Activated CD4-positive, CD25-positive, alpha-beta regulatory T cell treated with anti-CD3 and anti-CD28 coated beads, Interleukin-2, amount 50 U/mL, for 72 hours (primary cell): ENCODE measurements around the gene CABP5.

Experiments
- DNase-seq: peaks from one replicate; pipeline ENCODE4 v3.0.0; 2021

Gene CABP5

GRCh38 chr19:48029431-48029830 is 14.4 kb downstream of the CABP5 start:
- DNase-seq = no peak

GRCh38 chr19:48025480-48025879 is 18.4 kb downstream of the CABP5 start:
- DNase-seq = no peak

GRCh38 chr19:48023518-48023917 is 20.4 kb downstream of the CABP5 start:
- no peak for DNase-seq

- DNase-seq = no peak
These were observed 20.9 kb downstream of the CABP5 start for GRCh38 chr19:48023011-48023410.

GRCh38 chr19:48020686-48021085 is 23.2 kb downstream of the CABP5 start:
- no peak for DNase-seq

- no peak for DNase-seq
These were observed 32.7 kb downstream of the CABP5 start for GRCh38 chr19:48010932-48011758.

- no peak for DNase-seq
These were observed 37.1 kb downstream of the CABP5 start for GRCh38 chr19:48006762-48007161.

GRCh38 chr19:48004236-48004635 is 39.6 kb downstream of the CABP5 start:
- no peak for DNase-seq

GRCh38 chr19:48000846-48001245 is 43.0 kb downstream of the CABP5 start:
- DNase-seq = no peak

GRCh38 chr19:47998800-47999199 is 45.1 kb downstream of the CABP5 start:
- no peak for DNase-seq

GRCh38 chr19:47996230-47996727 is 47.6 kb downstream of the CABP5 start:
- DNase-seq = no peak

- no peak for DNase-seq
These were observed 49.6 kb downstream of the CABP5 start, which contains the start of gene ELSPBP1 for GRCh38 chr19:47994209-47994802. Gene ELSPBP1 (plus strand): TSS chr19:47994632. CDS start chr19:48008668, 14,036 bp downstream.

GRCh38 chr19:47992070-47992469 is 51.8 kb downstream of the CABP5 start, which contains the start of gene BSPH1:
Gene BSPH1 (minus strand): TSS chr19:47992170. CDS start chr19:47992081, 89 bp downstream.
- no peak for DNase-seq

- DNase-seq = no peak
These were observed 52.6 kb downstream of the CABP5 start for GRCh38 chr19:47991191-47991808.
